Measurements from ENCODE around the gene EFNA5.

DNA sequence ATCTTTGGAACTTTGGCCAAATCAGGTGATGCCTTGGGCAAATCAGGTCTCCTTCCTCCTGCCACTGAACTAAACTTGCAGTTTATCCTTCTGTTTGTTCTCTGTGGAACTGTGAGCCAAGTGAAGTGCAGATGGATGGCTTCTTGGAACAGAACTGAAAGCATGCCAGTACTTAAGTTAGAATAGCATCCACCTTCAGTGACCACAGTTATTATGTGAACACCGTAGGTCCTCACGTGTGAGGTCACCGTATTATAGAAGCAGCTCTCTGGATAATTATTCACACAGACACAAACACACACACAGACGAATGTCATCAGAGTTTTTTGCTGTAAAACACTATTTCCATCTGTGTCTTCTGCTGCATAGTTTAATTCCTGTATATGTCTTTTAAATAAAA is 162.6 kb downstream of the EFNA5 start:
- TF ChIP-seq EZH2 (IDR thresholded peaks at IDR 0.05; ENCODE audit: borderline replicate concordance, low read depth, low read length, severe bottlenecking) = no peak
- TF ChIP-seq, protein P1, sequence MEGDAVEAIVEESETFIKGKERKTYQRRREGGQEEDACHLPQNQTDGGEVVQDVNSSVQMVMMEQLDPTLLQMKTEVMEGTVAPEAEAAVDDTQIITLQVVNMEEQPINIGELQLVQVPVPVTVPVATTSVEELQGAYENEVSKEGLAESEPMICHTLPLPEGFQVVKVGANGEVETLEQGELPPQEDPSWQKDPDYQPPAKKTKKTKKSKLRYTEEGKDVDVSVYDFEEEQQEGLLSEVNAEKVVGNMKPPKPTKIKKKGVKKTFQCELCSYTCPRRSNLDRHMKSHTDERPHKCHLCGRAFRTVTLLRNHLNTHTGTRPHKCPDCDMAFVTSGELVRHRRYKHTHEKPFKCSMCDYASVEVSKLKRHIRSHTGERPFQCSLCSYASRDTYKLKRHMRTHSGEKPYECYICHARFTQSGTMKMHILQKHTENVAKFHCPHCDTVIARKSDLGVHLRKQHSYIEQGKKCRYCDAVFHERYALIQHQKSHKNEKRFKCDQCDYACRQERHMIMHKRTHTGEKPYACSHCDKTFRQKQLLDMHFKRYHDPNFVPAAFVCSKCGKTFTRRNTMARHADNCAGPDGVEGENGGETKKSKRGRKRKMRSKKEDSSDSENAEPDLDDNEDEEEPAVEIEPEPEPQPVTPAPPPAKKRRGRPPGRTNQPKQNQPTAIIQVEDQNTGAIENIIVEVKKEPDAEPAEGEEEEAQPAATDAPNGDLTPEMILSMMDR (IDR thresholded peaks at IDR 0.05; ENCODE audit: borderline replicate concordance, extremely low read depth, low read length, poor library complexity, severe bottlenecking) = no peak

Data from DND-41 (cell line).